OCI-LY7 (cell line): ENCODE results near the gene TMEM44.

ENCODE experiments used
- EZH2phosphoT487 ChIP-seq: fragments of 200-600 bp; sonication (generic); IDR thresholded peaks from 2 replicates; pipeline ENCODE4 v1.6.1; 2018; ENCODE audit warnings: low read depth, borderline replicate concordance, mild to moderate bottlenecking, mixed run types, antibody characterized with exemption, low read length, moderate library complexity, mixed read lengths
- TF ChIP-seq, protein P1 (sequence below): fragments of 200-600 bp; sonication (generic); conservative IDR thresholded peaks from 2 replicates; pipeline ENCODE4 v1.5.1; 2014; ENCODE audit warnings: mild to moderate bottlenecking, antibody characterized with exemption, low read length, moderate library complexity, mixed read lengths

DNA sequence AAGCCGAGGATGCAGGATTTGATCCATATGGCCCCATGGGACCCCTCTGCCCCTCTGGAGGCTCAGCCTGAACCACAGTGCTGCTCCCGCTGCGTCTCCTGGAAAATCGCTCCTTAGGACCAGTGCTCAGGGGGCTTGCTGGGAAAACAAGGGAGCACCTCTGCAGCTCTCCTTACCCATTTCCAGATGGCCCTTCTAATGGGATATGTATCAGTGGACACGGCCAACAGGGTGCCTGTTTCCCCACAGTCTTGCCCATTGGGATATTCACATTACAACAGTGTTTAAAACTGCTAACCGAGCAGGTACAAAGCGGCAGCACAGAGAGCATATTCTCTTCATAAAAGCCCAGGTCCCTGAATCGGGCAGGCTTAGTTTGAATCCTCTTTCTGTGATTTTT, 27.1 kb downstream of the TMEM44 start:
- TF ChIP-seq, protein P1, sequence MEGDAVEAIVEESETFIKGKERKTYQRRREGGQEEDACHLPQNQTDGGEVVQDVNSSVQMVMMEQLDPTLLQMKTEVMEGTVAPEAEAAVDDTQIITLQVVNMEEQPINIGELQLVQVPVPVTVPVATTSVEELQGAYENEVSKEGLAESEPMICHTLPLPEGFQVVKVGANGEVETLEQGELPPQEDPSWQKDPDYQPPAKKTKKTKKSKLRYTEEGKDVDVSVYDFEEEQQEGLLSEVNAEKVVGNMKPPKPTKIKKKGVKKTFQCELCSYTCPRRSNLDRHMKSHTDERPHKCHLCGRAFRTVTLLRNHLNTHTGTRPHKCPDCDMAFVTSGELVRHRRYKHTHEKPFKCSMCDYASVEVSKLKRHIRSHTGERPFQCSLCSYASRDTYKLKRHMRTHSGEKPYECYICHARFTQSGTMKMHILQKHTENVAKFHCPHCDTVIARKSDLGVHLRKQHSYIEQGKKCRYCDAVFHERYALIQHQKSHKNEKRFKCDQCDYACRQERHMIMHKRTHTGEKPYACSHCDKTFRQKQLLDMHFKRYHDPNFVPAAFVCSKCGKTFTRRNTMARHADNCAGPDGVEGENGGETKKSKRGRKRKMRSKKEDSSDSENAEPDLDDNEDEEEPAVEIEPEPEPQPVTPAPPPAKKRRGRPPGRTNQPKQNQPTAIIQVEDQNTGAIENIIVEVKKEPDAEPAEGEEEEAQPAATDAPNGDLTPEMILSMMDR = no peak
- TF ChIP-seq EZH2phosphoT487 = no peak
